ENCODE measurements around the gene COBL.
"Not testable (repeated sequence)": the region's sequence is repeated elsewhere in the genome, so short reads cannot be mapped to it uniquely, and the experiment has no call there.

COBL gene

GRCh38 chr7:51213618-51214017, 103.0 kb downstream of the COBL start:
- H3K9me3 Mint-ChIP-seq, result peaks cover 2% of the 10 kb centered on the region
- H3K27ac Mint-ChIP-seq, result no peak overlapping the region
- no peaks in the 10 kb centered on the region for H3K27me3 Mint-ChIP-seq (ENCODE audit: low read depth)
- no peaks in the 10 kb centered on the region for H3K36me3 Mint-ChIP-seq (ENCODE audit: low read depth)
- no peak overlapping the region for H3K4me3 Mint-ChIP-seq
- peaks cover 8% of the 10 kb centered on the region for H3K4me1 Mint-ChIP-seq
- TF ChIP-seq CTCF (IDR thresholded peaks at IDR 0.05; ENCODE audit: unreplicated experiment in 3 of 3), result no peak

GRCh38 chr7:51210766-51211165, 105.8 kb downstream of the COBL start:
- no peak for TF ChIP-seq CTCF (IDR thresholded peaks at IDR 0.05; ENCODE audit: unreplicated experiment in 3 of 3)
- H3K36me3 Mint-ChIP-seq (ENCODE audit: low read depth), result peaks cover 4% of the 10 kb centered on the region
- H3K9me3 Mint-ChIP-seq, result peaks cover 10% of the 10 kb centered on the region
- no peaks in the 10 kb centered on the region for H3K27me3 Mint-ChIP-seq (ENCODE audit: low read depth)
- no peak overlapping the region for H3K27ac Mint-ChIP-seq
- H3K4me1 Mint-ChIP-seq, result no peaks in the 10 kb centered on the region
- no peak overlapping the region for H3K4me3 Mint-ChIP-seq

GRCh38 chr7:51209426-51209825, 107.2 kb downstream of the COBL start:
- Mint-ChIP-seq H3K27ac (no peak overlapping the region), H3K4me1 (no peaks in the 10 kb centered on the region), H3K9me3 (peaks cover 18% of the 10 kb centered on the region), H3K4me3 (no peak overlapping the region), H3K36me3 (ENCODE audit: low read depth) (peaks cover 4% of the 10 kb centered on the region), H3K27me3 (ENCODE audit: low read depth) (no peaks in the 10 kb centered on the region)
- TF ChIP-seq CTCF (IDR thresholded peaks at IDR 0.05; ENCODE audit: unreplicated experiment in 3 of 3), result no peak

GRCh38 chr7:51208125-51208524, 108.5 kb downstream of the COBL start:
- peaks cover 28% of the 10 kb centered on the region for H3K9me3 Mint-ChIP-seq
- H3K27ac Mint-ChIP-seq; H3K36me3 Mint-ChIP-seq (ENCODE audit: low read depth); H3K4me1 Mint-ChIP-seq; H3K27me3 Mint-ChIP-seq (ENCODE audit: low read depth); H3K4me3 Mint-ChIP-seq: not testable (repeated sequence)

GRCh38 chr7:51198654-51199053, 118.0 kb downstream of the COBL start:
- Mint-ChIP-seq H3K4me1 (no peaks in the 10 kb centered on the region), H3K4me3 (no peak overlapping the region), H3K27ac (no peak overlapping the region), H3K36me3 (ENCODE audit: low read depth) (no peaks in the 10 kb centered on the region), H3K27me3 (ENCODE audit: low read depth) (peaks cover 4% of the 10 kb centered on the region), H3K9me3 (peaks cover 28% of the 10 kb centered on the region)
- TF ChIP-seq CTCF (IDR thresholded peaks at IDR 0.05; ENCODE audit: unreplicated experiment in 3 of 3), result no peak

GRCh38 chr7:51190969-51191368, 125.6 kb downstream of the COBL start:
- Mint-ChIP-seq H3K9me3 (no peaks in the 10 kb centered on the region), H3K27me3 (ENCODE audit: low read depth) (peaks cover 4% of the 10 kb centered on the region), H3K4me3 (no peak overlapping the region), H3K27ac (no peak overlapping the region), H3K4me1 (peaks cover 9% of the 10 kb centered on the region), H3K36me3 (ENCODE audit: low read depth) (peaks cover 3% of the 10 kb centered on the region)
- TF ChIP-seq CTCF (IDR thresholded peaks at IDR 0.05; ENCODE audit: unreplicated experiment in 3 of 3), result no peak
